ENCODE measurements around the gene NFX1.
"Not testable (repeated sequence)": the region's sequence is repeated elsewhere in the genome, so short reads cannot be mapped to it uniquely, and the experiment has no call there.

Gene NFX1

GRCh38 chr9:33315371-33315770 is 25.1 kb downstream of the NFX1 start:
- Histone ChIP-seq H3K9me3 (ENCODE audit: severe bottlenecking) (no peaks in the 10 kb centered on the region), H3K36me3 (peaks cover 67% of the 10 kb centered on the region), H3K27me3 (ENCODE audit: insufficient read depth, low read depth, severe bottlenecking) (no peaks in the 10 kb centered on the region), H3K4me3 (ENCODE audit: low read depth, low read length) (no peak overlapping the region), H3K27ac (no peak overlapping the region)
- no peak for TF ChIP-seq CTCF (IDR thresholded peaks at IDR 0.05; ENCODE audit: low read depth, low read length)
- no peak for DNase-seq

GRCh38 chr9:33317136-33317535 is 26.8 kb downstream of the NFX1 start:
- H3K36me3 ChIP-seq = peaks cover 64% of the 10 kb centered on the region
- H3K4me3 ChIP-seq (ENCODE audit: low read depth, low read length); H3K27me3 ChIP-seq (ENCODE audit: insufficient read depth, low read depth, severe bottlenecking); H3K27ac ChIP-seq; DNase-seq; H3K9me3 ChIP-seq (ENCODE audit: severe bottlenecking): not testable (repeated sequence)

- TF ChIP-seq CTCF (IDR thresholded peaks at IDR 0.05; ENCODE audit: low read depth, low read length) = no peak
- no peak overlapping the region for H3K4me3 ChIP-seq (ENCODE audit: low read depth, low read length)
- H3K9me3 ChIP-seq (ENCODE audit: severe bottlenecking) = no peaks in the 10 kb centered on the region
- peaks cover 65% of the 10 kb centered on the region for H3K36me3 ChIP-seq
- no peaks in the 10 kb centered on the region for H3K27me3 ChIP-seq (ENCODE audit: insufficient read depth, low read depth, severe bottlenecking)
- no peak for DNase-seq
- no peak overlapping the region for H3K27ac ChIP-seq
Measured at GRCh38 chr9:33318225-33318624, 27.9 kb downstream of the NFX1 start.

GRCh38 chr9:33318781-33319180 is 28.5 kb downstream of the NFX1 start:
- no peak for DNase-seq
- no peak for TF ChIP-seq CTCF (IDR thresholded peaks at IDR 0.05; ENCODE audit: low read depth, low read length)
- no peak overlapping the region for H3K27ac ChIP-seq
- peaks cover 62% of the 10 kb centered on the region for H3K36me3 ChIP-seq
- H3K27me3 ChIP-seq (ENCODE audit: insufficient read depth, low read depth, severe bottlenecking) = no peaks in the 10 kb centered on the region
- H3K4me3 ChIP-seq (ENCODE audit: low read depth, low read length) = no peak overlapping the region
- no peaks in the 10 kb centered on the region for H3K9me3 ChIP-seq (ENCODE audit: severe bottlenecking)

- no peak for DNase-seq
- Histone ChIP-seq H3K9me3 (ENCODE audit: severe bottlenecking) (no peaks in the 10 kb centered on the region), H3K27ac (no peak overlapping the region), H3K36me3 (peaks cover 63% of the 10 kb centered on the region), H3K27me3 (ENCODE audit: insufficient read depth, low read depth, severe bottlenecking) (no peaks in the 10 kb centered on the region), H3K4me3 (ENCODE audit: low read depth, low read length) (no peak overlapping the region)
- TF ChIP-seq CTCF (IDR thresholded peaks at IDR 0.05; ENCODE audit: low read depth, low read length) = no peak
Measured at GRCh38 chr9:33320230-33320567, 29.9 kb downstream of the NFX1 start.

- peaks cover 65% of the 10 kb centered on the region for H3K36me3 ChIP-seq
Measured at GRCh38 chr9:33320568-33321261, 30.4 kb downstream of the NFX1 start.

More at GRCh38 chr9:33320568-33321261, 30.4 kb downstream of the NFX1 start:
- H3K9me3 ChIP-seq (ENCODE audit: severe bottlenecking) = no peaks in the 10 kb centered on the region
- no peak for TF ChIP-seq CTCF (IDR thresholded peaks at IDR 0.05; ENCODE audit: low read depth, low read length)
- no peak overlapping the region for H3K4me3 ChIP-seq (ENCODE audit: low read depth, low read length)
- H3K27me3 ChIP-seq (ENCODE audit: insufficient read depth, low read depth, severe bottlenecking) = no peaks in the 10 kb centered on the region
- no peak overlapping the region for H3K27ac ChIP-seq
- no peak for DNase-seq

Measured in WERI-Rb-1 (cell line).